HepG2 (cell line): Measurements from ENCODE around the gene DLG4. TPM values are rescaled to one million over a fixed set of nuclear protein-coding genes. Genes with fewer than 3 reads are reported as not detected.

Experiments
- AKAP8 ChIP-seq: sonication (generic); formaldehyde crosslinking; IDR thresholded peaks from 2 replicates; pipeline ENCODE4 v1.5.1; 2020; ENCODE audit warnings: mild to moderate bottlenecking, missing genetic modification reagents
- ETV6 ChIP-seq: sonication (generic); formaldehyde crosslinking; conservative IDR thresholded peaks from 2 replicates; pipeline ENCODE4 v1.4.0; 2020; ENCODE audit warnings: missing genetic modification reagents
- FOXM1 ChIP-seq: sonication (generic); formaldehyde crosslinking; IDR thresholded peaks from 2 replicates; pipeline ENCODE4 v1.5.0; 2020; ENCODE audit warnings: missing genetic modification reagents
- GPBP1L1 ChIP-seq: sonication (generic); formaldehyde crosslinking; IDR thresholded peaks from 2 replicates; pipeline ENCODE4 v1.5.0; 2020; ENCODE audit warnings: mild to moderate bottlenecking, missing genetic modification reagents
- HOXA9 ChIP-seq: sonication (generic); formaldehyde crosslinking; IDR thresholded peaks from 2 replicates; pipeline ENCODE4 v1.8.1; 2022; ENCODE audit warnings: missing genetic modification reagents, mild to moderate bottlenecking, moderate library complexity, borderline replicate concordance
- LRRFIP1 ChIP-seq: sonication (generic); formaldehyde crosslinking; conservative IDR thresholded peaks from 2 replicates; pipeline ENCODE4 v1.4.0; 2020; ENCODE audit warnings: missing genetic modification reagents
- MEF2D ChIP-seq: sonication (generic); formaldehyde crosslinking; IDR thresholded peaks from 2 replicates; pipeline ENCODE4 v1.5.1; 2020; ENCODE audit warnings: mild to moderate bottlenecking, missing genetic modification reagents
- MTF2 ChIP-seq: sonication (generic); formaldehyde crosslinking; IDR thresholded peaks from 2 replicates; pipeline ENCODE4 v1.5.0; 2020; ENCODE audit warnings: missing genetic modification reagents, borderline replicate concordance
- PITX1 ChIP-seq: sonication (generic); formaldehyde crosslinking; IDR thresholded peaks from 2 replicates; pipeline ENCODE4 v1.5.1; 2020; ENCODE audit warnings: mild to moderate bottlenecking, missing genetic modification reagents
- PLSCR1 ChIP-seq: sonication (generic); formaldehyde crosslinking; IDR thresholded peaks from 2 replicates; pipeline ENCODE4 v1.5.0; 2020; ENCODE audit warnings: missing genetic modification reagents, mild to moderate bottlenecking, borderline replicate concordance
- POLR2AphosphoS5 ChIP-seq: IDR thresholded peaks from 2 replicates; pipeline ENCODE4 v1.6.1; 2012; ENCODE audit warnings: low read depth, low read length
- TP53 ChIP-seq: sonication (generic); formaldehyde crosslinking; conservative IDR thresholded peaks from 2 replicates; pipeline ENCODE4 v1.4.0; 2020; ENCODE audit warnings: missing genetic modification reagents
- U2AF2 ChIP-seq: fragments of 200-400 bp; formaldehyde crosslinking; IDR thresholded peaks from 2 replicates; pipeline ENCODE4 v1.6.1; 2017; ENCODE audit warnings: low read depth, mild to moderate bottlenecking, low read length
- ZBTB1 ChIP-seq: sonication (generic); formaldehyde crosslinking; IDR thresholded peaks from 2 replicates; pipeline ENCODE4 v1.4.0; 2020; ENCODE audit warnings: missing genetic modification reagents, borderline replicate concordance
- ZMYM2 ChIP-seq: sonication (generic); formaldehyde crosslinking; IDR thresholded peaks from 2 replicates; pipeline ENCODE4 v1.8.0; 2022; ENCODE audit warnings: mild to moderate bottlenecking, missing genetic modification reagents
- ZNF773 ChIP-seq: sonication (generic); formaldehyde crosslinking; IDR thresholded peaks from 2 replicates; pipeline ENCODE4 v1.4.0; 2020; ENCODE audit warnings: missing genetic modification reagents, borderline replicate concordance
- ZNF891 ChIP-seq: sonication (generic); formaldehyde crosslinking; IDR thresholded peaks from 2 replicates; pipeline ENCODE4 v1.5.0; 2020; ENCODE audit warnings: mild to moderate bottlenecking, missing genetic modification reagents
- polyA plus RNA-seq, 8 experiments: library from polyadenylated mRNA; depleted of rRNA in 3 of 8; stranded (reverse) in 7 of 8; unstranded in 1 of 8; fragments of >200 nt; fragmentation: Illumina TruSeq in 4 of 8; extraction: Trizol in 4 of 8; gene quantifications; 2 replicates each; pipeline versions ENCODE4 v1.2.1 to v1.2.3, GENCODE V29; 2011 to 2016; ENCODE audit warnings: low read depth in 4 of 8, missing spikeins in 1 of 8, mixed read lengths in 1 of 8; ENCODE audit not compliant: insufficient read depth in 1 of 8
- total RNA-seq, 5 experiments: library from RNA; depleted of rRNA; stranded (reverse); fragments of >200 nt; fragmentation: Illumina TruSeq; extraction: Trizol; gene quantifications; 2 replicates each; pipeline ENCODE4 v1.2.3, GENCODE V29; 2016; ENCODE audit warnings: low read depth in 1 of 5
- TF ChIP-seq, protein P1 (sequence below): sonication (generic); formaldehyde crosslinking; IDR thresholded peaks from 2 replicates; pipeline ENCODE4 v1.4.0; 2020; ENCODE audit warnings: missing genetic modification reagents, borderline replicate concordance
- TF ChIP-seq, protein P2 (sequence below): IDR thresholded peaks from 2 replicates; pipeline ENCODE4 v1.6.1; 2016; ENCODE audit warnings: missing genetic modification reagents, missing compliant biosample characterization

Gene DLG4
- total and polyA plus RNA-seq, 2 of the 13 experiments (the other 11 are each of a cell fraction or from before 2014, with no cell fraction given) = 0.71 to 4.3 TPM

- TF ChIP-seq U2AF2 (peak; percentile 51; the same call in 1 of the 2 replicates), ZMYM2 (CRISPR knock-in tag) (no peak), GPBP1L1 (CRISPR knock-in tag) (no peak), AKAP8 (CRISPR knock-in tag) (peak; percentile 100), ZNF891 (CRISPR knock-in tag) (peak; percentile 58; the same call in 1 of the 2 replicates), MTF2 (CRISPR knock-in tag) (no peak), ETV6 (CRISPR knock-in tag) (no peak), ZNF773 (CRISPR knock-in tag) (peak; percentile 52; the same call in 1 of the 2 replicates), FOXM1 (CRISPR knock-in tag) (0 out of 2 replicates have a peak, but pooled peaks have one; percentile 59), PLSCR1 (CRISPR knock-in tag) (no peak), TP53 (CRISPR knock-in tag) (peak; percentile 83), ZBTB1 (CRISPR knock-in tag) (no peak), POLR2AphosphoS5 (peak; percentile 90), MEF2D (CRISPR knock-in tag) (no peak; the same call in 1 of the 2 replicates), HOXA9 (CRISPR knock-in tag) (peak; percentile 29; the same call in 1 of the 2 replicates), LRRFIP1 (CRISPR knock-in tag) (no peak), PITX1 (CRISPR knock-in tag) (0 out of 2 replicates have a peak, but pooled peaks have one; percentile 45)
- TF ChIP-seq, protein P1, sequence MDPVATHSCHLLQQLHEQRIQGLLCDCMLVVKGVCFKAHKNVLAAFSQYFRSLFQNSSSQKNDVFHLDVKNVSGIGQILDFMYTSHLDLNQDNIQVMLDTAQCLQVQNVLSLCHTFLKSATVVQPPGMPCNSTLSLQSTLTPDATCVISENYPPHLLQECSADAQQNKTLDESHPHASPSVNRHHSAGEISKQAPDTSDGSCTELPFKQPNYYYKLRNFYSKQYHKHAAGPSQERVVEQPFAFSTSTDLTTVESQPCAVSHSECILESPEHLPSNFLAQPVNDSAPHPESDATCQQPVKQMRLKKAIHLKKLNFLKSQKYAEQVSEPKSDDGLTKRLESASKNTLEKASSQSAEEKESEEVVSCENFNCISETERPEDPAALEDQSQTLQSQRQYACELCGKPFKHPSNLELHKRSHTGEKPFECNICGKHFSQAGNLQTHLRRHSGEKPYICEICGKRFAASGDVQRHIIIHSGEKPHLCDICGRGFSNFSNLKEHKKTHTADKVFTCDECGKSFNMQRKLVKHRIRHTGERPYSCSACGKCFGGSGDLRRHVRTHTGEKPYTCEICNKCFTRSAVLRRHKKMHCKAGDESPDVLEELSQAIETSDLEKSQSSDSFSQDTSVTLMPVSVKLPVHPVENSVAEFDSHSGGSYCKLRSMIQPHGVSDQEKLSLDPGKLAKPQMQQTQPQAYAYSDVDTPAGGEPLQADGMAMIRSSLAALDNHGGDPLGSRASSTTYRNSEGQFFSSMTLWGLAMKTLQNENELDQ (CRISPR knock-in tag) = 0 out of 2 replicates have a peak, but pooled peaks have one; percentile 47
- TF ChIP-seq, protein P2, sequence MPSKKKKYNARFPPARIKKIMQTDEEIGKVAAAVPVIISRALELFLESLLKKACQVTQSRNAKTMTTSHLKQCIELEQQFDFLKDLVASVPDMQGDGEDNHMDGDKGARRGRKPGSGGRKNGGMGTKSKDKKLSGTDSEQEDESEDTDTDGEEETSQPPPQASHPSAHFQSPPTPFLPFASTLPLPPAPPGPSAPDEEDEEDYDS (CRISPR knock-in tag) = peak; percentile 65
These were observed 14.7 kb upstream of the DLG4 start, which contains the start of gene DVL2 (continued) for GRCh38 chr17:7234083-7234951.
